GM18498 (cell line): ENCODE results near the gene GPC5.

ENCODE experiments used
- ATAC-seq: cut with Tn5 transposase; IDR thresholded peaks from one replicate; pipeline ENCODE4 v1.9.1; 2021; ENCODE audit warnings: mild to moderate bottlenecking, moderate library complexity; ENCODE audit not compliant: unreplicated experiment

Gene GPC5

GRCh38 chr13:92575777-92576176, 1177.4 kb downstream of the GPC5 start:
- ATAC-seq: no peak

GRCh38 chr13:92578358-92578757, 1179.9 kb downstream of the GPC5 start:
- no peak for ATAC-seq

DNA sequence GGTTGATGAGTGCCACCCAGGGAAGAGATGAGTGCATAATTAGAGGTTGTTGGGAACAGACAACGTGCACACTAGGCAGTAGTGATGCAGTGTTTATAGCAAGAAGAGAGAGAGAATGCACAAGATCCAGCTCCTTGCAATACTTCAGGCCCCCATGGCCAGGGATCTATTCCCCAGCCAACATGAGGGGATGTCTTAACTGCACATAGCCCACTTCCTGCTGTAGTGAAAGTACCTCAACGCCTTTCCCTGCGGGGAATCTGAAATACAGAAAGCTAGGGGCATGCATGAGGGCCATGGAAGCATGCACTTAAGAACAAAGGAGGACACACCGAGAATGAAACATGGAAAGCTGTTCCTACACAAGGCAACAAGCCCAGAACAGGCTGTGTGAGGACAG, 1191.5 kb downstream of the GPC5 start:
- ATAC-seq: no peak

DNA sequence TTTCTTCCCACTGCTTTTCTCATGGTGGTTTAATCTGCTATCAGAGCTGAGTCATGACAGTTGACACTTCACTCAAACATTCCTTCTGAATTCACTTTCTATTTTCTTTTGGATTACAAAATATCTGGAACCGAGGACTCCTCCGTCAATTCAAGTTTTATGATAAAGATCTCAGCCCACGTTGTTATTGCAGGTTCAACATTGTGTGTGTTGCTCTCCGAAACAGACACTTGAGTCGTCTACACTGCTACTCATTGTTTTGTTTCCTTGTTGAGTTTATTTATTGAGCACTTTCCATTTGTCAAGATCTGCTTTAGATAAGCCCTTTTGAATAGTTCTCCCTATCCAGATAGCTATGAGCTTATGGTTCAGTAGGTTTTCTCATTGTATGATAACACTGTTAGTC, 1192.1 kb downstream of the GPC5 start:
- ATAC-seq: no peak

GRCh38 chr13:92591117-92591516, 1192.7 kb downstream of the GPC5 start:
- no peak for ATAC-seq

- ATAC-seq: no peak
Observed at GRCh38 chr13:92592757-92593156, 1194.3 kb downstream of the GPC5 start.

- ATAC-seq: no peak
Observed at GRCh38 chr13:92602560-92602959, 1204.1 kb downstream of the GPC5 start.

DNA sequence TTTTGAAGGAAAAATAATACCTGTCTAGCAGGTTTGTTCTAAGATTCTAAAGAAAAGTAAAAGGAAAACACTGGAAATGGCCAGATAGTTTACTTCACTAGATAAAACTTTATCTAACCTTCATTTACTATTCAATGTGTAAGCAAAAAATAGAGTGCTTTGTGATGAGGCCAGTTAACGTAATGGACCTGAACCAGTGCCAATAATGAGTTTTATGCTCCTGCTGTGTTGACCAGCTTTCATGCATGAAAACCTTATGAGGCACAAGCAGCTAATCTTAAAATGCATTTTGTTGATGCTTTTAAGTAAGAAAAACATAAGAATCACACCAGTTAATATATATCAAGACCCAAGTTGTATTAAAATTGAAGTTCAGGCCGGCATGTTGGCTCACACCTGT, 1211.0 kb downstream of the GPC5 start:
- ATAC-seq: no peak

DNA sequence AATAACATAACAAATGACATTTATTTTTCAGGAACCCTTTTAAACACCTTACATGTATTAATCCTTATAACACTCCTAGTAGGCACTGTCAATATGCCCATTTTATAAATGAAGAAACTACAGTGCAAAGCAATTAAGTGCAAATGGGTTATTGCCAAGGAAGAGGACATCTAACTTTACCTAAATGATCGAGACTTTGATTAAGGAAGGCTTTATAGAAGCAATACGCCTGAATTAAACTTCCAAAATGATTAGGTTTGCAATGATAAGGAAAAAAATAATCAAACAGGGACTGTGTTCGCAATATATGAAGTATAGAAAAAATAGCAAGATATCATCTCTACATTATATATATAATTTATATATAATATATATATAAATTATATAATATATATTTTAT, 1214.5 kb downstream of the GPC5 start:
- no peak for ATAC-seq

GRCh38 chr13:92613921-92614320, 1215.5 kb downstream of the GPC5 start:
- no peak for ATAC-seq

DNA sequence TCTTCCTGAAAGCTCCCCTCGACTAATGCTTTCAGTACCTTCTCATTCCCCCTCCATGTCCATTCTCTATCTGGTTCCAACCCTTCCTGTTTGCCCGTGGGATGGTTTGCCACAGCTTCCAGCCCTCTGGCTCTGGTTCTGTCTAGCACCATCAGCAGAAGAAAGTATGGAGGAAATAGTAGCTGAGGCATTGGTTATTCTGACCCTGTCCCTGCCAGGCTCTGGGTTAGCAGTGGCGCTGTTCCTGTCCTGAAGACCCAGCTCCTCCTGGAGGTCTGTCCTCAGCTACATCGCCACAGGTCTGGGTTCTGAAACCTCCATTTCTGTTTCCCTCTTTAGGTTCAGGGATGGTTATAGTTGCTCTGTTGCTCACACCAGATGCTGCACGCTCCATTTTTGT, 1223.6 kb downstream of the GPC5 start:
- ATAC-seq: no peak

DNA sequence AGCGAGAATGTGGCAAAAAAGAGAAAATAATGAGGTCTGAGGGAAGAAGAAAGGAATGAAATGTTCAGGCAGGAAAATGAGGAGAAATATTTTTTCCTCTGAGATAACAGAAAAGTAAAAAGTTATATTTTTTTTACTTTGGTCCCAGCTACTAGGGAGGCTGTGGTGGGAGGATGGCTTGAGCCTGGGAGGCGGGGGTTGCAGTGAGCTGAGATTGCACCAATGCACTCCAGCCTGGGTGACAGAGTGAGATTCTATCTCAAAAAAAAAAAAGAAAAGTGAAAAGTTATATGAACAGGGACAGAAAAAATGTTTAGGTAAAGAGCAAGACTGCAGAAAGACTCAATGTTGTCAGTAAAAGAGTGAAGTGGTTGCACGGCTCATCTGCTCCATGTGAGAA, 1224.5 kb downstream of the GPC5 start:
- ATAC-seq: no peak

DNA sequence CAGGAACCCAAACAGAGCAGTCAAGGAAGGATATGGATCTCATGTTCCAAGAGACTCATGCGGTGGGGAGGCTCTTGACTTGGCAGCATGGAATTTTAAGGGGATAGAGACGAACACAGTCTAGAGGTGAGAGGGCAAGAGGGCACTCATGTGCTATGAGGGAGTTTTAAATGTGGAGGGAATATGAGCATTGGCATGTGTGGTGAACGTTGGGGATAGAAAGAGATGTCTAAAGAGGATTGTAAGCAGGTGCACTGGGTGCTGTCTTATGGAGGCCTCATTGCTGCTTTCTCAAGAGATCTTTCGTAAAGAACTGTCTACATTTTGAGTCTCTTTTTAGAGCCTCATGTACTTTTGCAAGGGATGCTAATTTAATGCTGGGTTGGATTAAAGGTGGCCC, 1227.9 kb downstream of the GPC5 start:
- ATAC-seq: no peak

DNA sequence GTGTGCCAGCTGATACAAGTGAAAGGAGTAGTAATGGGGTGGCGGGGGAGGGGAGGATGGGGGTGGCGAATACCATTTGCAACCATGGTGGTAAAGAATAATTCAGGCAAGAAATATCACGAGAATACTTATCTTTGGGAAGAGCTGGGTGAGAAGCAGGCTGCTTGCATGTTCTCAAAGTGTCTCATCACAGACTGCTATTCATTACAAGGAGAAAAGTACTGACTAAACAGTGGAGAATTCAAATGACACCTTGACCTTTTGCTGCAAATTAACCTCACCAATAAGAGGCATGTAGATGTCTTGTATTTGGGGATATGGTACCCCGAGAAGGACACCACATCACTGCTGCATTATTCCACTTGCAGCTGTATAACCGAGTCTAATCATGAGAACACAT, 1242.5 kb downstream of the GPC5 start:
- no peak for ATAC-seq

DNA sequence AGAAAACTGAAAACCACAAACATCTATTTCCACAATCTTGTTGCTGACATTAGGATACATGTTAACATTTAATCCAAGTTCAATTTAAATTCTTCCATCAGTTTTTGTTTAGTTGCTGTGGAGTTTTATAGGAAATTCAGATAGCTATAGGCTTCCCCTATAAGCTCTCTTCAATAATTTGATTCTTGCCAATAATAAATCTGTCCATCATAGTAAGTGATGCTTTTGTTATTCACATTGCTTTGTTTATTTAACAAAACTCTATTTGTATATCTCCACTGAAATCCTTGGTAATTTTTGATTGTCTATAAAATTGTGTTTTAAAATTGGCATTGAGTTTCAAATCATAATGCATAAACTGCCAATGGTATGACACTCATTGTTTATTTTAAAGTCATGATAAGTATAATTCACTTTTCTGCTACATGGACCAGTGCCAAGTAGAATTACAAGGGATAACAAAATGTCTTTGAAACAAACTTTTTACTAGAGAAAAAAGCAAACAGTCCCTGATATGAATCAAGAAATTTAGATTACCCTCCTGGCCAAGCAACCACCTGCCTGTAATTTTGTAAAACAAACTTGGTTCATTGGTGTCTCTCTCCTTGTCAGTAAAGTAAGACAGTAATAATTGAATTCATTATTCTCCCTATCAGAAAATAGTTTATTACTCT, 1250.9 kb downstream of the GPC5 start:
- ATAC-seq: no peak

DNA sequence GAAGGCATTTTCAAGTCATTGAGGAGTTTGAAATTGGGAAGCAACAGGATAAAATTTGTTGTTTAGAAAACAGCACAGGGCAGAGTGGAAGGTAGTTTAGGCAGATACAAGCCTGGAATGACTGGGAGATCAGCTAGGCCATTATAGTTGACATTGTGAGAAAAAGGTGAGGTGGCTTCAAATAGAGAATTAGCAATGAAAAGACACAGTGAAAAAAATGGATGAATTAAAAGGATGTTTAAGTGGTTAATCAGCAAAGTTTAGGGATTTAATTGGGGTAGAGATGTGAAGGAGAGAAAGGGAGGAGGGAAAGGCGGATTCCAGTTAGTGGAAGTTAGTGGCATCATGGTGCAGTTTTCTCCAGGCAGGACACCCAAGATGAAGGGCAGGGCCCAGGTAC, 1257.7 kb downstream of the GPC5 start:
- no peak for ATAC-seq

GRCh38 chr13:92656648-92657047, 1258.2 kb downstream of the GPC5 start:
- ATAC-seq: no peak

GRCh38 chr13:92657565-92657964, 1259.1 kb downstream of the GPC5 start:
- ATAC-seq: no peak

DNA sequence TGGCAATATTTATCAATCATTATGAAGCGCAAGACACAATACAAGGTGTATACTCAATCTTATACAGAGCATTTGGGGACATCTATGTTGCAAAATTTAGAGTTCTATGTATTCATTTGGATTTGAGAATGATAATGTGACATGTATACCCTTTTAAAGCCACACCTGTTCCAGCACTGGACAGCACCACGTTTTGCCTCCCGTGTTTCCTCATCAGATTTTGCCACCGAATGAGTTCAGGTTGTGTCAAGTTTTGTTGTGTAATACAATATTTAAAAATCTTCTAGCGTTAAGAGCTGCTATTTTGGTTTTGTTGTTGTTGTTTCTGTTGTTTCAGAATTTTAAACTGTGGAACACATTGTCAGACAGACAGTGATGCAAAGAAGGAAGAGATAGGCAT, 1259.9 kb downstream of the GPC5 start:
- no peak for ATAC-seq

DNA sequence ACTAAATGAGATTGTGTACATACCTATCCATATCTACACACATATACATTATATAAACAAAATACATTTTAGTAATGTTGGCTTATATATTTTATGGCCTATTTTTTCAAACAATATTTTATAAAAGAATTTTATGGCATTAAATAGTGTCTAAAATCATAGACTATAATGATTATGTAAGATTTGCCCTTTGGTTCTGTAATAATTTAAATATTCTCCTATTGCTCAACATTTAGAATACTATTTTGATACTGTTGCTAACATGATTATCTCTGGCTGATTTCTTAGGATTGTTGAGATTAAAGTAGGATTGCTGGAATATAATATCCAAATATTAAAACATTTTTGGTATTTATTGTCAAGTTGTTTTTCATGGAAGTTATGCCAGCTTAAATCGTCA, 1263.0 kb downstream of the GPC5 start:
- no peak for ATAC-seq

DNA sequence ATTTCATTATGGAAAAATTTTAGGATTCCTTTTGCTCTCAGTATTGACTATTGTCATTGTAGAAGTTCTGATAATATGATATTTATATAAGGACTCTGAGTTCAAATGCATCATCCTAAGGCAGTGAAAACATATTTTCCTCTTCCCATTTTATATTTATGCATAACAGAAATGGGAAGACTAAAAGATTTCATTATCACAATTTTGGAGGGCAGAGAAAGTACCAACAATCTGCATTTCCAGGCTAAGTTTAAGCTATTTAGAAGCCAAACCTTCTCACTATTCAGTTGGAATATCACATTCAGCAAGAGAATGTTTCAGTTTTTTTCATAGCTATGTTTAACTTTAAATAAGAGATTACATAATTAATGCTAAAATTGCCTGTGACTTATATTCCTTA, 1269.7 kb downstream of the GPC5 start:
- ATAC-seq: no peak

DNA sequence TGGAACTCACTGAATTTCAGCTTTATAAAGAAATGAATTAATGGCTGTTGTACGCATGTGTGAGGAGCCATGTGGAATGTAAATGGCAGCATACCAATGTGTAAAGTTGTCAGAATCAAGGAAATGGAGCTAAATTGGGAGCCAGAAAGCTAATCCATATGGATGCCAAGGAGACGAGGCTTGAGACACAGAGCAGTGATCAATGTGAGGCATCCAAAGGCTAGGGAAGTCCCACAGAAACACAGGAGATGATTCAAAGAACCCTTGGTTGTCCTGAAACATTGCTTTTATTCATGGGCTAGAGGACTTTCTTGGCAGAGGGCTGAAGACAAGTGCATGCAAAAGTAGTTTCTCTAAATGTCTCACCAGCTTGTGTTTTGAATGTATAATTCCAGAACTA, 1271.7 kb downstream of the GPC5 start:
- ATAC-seq: no peak

GRCh38 chr13:92671821-92672220, 1273.4 kb downstream of the GPC5 start:
- no peak for ATAC-seq
